ENCODE data around the gene CASTOR2. TPM values are rescaled to one million over a fixed set of nuclear protein-coding genes. Genes with fewer than 3 reads are reported as not detected.
"Not testable (repeated sequence)": the region's sequence is repeated elsewhere in the genome, so short reads cannot be mapped to it uniquely, and the experiment has no call there.

The CASTOR2 gene
- 25.3 TPM for total RNA-seq

DNA sequence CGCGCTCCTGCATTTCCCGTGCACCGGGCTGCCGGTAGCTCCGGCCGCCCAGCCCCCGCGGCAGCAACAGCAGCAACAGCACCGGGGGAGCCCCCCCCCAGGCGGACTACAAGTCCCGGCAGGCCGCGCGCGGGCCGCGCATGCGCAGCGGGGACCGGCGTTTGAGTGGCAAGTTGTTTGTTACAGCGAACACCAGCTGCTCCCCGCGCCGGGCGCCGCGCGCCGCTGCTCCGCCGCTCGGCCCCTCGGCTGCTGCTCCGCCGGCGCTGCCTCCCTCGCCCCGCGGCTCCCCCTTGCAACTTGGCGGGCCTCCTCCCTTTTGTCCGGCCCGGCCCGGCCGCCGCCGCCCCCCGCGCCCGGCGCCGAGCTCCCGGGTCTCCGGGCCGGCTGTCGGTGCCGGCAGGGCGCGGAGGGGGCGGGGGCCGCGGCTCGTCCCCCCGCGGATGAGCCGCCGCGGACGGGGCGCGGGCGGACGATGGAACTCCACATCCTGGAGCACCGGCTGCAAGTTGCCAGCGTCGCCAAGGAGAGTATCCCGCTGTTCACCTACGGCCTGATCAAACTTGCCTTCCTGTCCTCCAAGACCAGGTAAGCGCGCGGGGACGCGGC lies at the start of gene CASTOR2:
TSS of gene CASTOR2 (plus strand) at position 195 of the 609 bp plus-strand sequence. CDS start at position 476, 281 bp downstream.
- DNase-seq (ENCODE audit: low read depth in 2 of 3, low spot score in 2 of 3) = not testable (repeated sequence)

DNA sequence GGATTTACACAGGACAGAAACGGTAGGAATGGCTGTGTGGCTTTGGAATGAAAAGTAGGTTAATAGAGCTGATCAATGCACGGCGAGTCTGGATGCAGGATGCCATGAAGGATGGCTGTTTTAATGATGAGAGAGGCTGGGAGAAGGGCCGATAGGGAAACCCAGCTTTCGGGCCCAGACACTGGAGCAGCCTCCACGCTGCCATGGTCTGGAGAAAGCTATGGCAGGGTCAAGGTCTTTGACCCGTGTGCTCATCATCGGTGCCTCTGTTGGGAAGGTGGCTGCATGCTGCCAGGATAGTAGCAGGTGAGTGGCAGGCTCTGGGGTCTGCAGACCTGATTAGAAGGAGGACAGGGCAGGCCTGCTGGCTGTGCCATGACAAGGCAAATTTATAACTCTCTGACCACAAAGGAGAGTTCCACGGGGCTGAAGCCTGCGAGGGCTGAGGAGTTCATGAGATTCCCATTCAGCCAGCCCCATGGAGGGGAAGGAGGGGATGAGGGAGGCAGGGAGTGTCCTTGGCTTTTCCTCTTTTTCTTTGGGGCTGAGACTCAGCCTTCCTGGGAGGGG lies 42.1 kb upstream of the CASTOR2 start:
- DNase-seq (ENCODE audit: low read depth in 2 of 3, low spot score in 2 of 3) = not testable (repeated sequence)

DNA sequence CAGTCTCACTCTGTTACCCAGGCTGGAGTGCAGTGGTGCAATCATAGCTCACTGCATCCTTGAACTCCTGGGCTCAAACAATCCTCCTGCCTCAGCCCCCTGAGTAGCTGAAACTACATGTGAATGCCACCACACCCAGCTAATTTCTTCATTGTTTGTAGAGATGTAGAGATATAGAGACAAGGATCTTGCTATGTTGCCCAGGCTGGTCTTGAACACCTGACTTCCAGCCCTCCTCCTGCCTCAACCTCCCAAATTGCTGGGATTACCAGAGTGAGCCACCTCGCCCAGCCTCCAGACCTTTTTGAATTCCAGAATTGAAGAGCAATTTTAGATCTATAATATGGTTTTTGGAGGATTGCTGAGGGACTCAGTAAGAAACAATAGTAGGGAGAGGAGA lies 40.9 kb upstream of the CASTOR2 start:
- not testable (repeated sequence) for DNase-seq (ENCODE audit: low read depth in 2 of 3, low spot score in 2 of 3)

GRCh38 chr7:74926968-74927367 lies 37.5 kb upstream of the CASTOR2 start:
- not testable (repeated sequence) for DNase-seq (ENCODE audit: low read depth in 2 of 3, low spot score in 2 of 3)

DNA sequence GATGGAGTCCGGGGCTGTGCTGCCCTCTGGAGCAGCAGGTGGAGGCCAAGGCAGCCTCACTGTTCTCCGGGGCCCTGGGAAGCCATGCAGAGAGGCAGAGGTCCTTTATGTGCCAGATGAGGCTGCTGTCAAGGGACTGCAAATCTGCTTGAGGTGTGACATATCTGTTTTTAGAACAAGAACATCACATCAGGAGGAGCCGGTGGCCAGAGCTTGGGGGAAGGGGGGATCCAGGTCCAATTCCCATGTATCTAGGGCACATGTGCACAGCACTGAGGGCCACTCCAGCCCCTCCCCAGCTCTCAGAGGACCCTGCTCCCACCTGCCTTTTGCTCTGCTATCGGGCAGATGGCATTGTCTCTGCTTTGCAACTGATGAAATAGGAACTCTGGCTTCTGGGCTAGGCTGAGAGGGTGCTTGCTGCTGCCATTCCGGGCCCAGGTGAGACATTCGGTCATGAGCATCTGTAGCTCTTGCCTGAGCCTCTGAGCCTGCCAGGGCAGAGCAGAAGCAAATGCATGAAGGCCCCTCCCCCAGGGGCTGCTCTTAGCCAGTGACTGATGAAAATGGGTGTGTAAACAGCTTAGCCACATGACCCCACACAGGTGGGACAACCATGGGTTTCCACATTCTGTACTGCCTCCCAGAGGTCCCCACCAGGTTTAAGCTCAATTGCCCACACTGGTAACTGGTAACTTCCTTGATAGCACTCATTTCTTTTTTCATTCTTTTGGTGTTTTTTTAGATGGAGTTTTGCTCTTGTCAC lies 32.8 kb upstream of the CASTOR2 start:
- not testable (repeated sequence) for DNase-seq (ENCODE audit: low read depth in 2 of 3, low spot score in 2 of 3)

- not testable (repeated sequence) for DNase-seq (ENCODE audit: low read depth in 2 of 3, low spot score in 2 of 3)
Measured at GRCh38 chr7:74939429-74939828, 25.1 kb upstream of the CASTOR2 start.

GRCh38 chr7:74941302-74942069 lies 23.0 kb upstream of the CASTOR2 start:
- DNase-seq (ENCODE audit: low read depth in 2 of 3, low spot score in 2 of 3) = not testable (repeated sequence)

- DNase-seq (ENCODE audit: low read depth in 2 of 3, low spot score in 2 of 3) = not testable (repeated sequence)
Measured at GRCh38 chr7:74943923-74944322, 20.6 kb upstream of the CASTOR2 start.

- DNase-seq (ENCODE audit: low read depth in 2 of 3, low spot score in 2 of 3) = not testable (repeated sequence)
Measured at GRCh38 chr7:74947741-74948140, 16.8 kb upstream of the CASTOR2 start.

- DNase-seq (ENCODE audit: low read depth in 2 of 3, low spot score in 2 of 3) = not testable (repeated sequence)
Measured at GRCh38 chr7:74953774-74954173, 10.7 kb upstream of the CASTOR2 start.

DNA sequence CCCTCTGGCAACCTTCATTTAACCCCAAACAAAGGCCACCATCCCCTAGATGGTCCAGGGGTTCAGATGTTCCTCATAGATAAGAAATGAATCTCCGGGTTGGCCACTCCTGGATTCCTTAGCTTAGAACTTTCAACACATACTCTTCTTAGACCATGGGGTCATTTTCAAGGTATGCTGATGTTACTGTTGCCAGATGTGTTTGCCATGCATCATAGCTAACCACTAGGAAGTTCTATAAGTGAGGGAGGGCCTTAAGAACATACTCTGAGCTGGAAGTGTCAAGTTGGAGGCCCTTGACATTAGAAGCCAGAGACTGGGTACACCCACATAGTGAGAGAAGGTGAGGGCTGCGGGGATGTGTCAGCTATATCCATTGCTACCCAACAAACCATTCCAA lies 6.2 kb upstream of the CASTOR2 start:
- DNase-seq (ENCODE audit: low read depth in 2 of 3, low spot score in 2 of 3) = not testable (repeated sequence)

DNA sequence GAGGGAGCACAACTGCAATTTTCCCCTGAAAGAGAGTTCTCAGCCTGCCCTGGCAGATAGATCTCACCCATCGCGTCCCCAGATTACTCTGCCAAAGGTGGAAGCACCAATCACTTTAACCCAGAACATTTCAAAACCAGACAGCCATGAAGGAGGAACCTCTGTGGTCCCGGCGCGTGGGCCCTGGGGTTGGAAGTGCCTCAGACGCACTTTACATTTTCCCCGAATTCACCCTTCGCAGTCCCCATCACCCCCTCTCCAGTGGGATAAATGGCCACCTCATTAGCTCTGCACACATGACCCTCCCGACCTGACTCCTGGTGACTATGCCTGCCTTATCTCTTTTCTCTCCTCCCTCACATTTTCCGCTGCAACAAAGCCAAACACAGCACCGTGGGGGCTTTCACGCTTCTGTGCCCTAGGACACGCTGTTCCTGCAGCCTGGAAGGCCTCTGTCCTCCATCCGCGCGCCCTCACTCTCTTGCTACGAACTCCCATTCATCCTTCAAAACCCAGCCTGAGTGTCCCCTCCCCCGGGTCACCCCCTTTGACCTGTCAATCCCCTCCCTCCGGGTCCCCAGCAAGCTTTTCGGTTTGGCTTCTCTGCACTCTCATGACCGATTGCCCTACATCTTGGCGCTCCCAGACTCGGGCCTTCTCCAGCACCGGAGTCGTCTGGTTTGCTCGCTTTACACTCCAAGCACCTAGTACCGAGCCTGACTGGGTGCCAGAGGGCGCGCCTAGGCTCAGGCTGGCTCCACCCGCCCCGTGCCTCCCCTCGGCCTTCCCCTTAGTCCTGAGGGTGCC lies 598 bp upstream of the CASTOR2 start:
- DNase-seq (ENCODE audit: low read depth in 2 of 3, low spot score in 2 of 3) = not testable (repeated sequence)

- not testable (repeated sequence) for DNase-seq (ENCODE audit: low read depth in 2 of 3, low spot score in 2 of 3)
Measured at GRCh38 chr7:74966208-74966854, 1.8 kb downstream of the CASTOR2 start.

- DNase-seq (ENCODE audit: low read depth in 2 of 3, low spot score in 2 of 3) = not testable (repeated sequence)
Measured at GRCh38 chr7:74966909-74967308, 2.4 kb downstream of the CASTOR2 start.

DNA sequence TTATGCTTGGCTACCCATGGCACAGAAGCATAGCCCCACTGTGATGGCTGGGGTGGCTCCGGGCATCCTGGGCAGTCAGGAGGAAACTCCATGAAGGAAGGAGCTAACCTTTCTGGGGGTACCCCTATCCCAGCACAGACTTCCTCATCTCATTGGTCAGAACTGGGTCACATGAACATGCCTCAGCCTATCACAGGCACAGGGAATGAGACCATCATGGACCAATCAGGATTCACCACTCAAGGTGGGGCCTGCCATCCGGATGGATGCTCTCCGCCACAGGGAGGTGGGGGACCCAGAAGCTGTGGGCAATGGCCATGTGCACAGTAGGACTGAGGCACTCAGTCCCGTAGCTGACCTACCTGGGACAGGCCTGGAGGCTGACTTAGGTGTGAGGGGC lies 6.9 kb downstream of the CASTOR2 start:
- not testable (repeated sequence) for DNase-seq (ENCODE audit: low read depth in 2 of 3, low spot score in 2 of 3)

GRCh38 chr7:74972377-74972776 lies 7.9 kb downstream of the CASTOR2 start:
- not testable (repeated sequence) for DNase-seq (ENCODE audit: low read depth in 2 of 3, low spot score in 2 of 3)

DNA sequence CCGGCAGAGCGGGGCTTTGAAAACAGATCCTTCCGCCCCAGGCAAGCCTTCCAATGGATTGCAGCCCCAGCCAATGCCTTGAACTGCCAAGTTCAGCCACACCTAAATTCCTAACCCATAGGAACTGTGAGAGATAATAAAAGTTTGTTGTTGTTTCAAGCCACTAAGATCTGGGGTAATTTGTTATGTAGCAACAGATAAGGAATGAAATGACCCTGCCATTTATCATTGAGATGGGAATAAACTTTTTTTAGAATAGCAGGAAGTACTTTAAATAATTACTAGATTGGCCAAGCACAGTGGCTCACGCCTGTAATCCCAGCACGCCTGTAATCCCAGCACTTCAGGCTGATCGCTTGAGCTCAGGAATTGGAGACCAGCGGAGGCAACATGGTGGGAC lies 11.5 kb downstream of the CASTOR2 start:
- DNase-seq (ENCODE audit: low read depth in 2 of 3, low spot score in 2 of 3) = not testable (repeated sequence)

GRCh38 chr7:74977523-74977922 lies 13.0 kb downstream of the CASTOR2 start:
- DNase-seq (ENCODE audit: low read depth in 2 of 3, low spot score in 2 of 3) = not testable (repeated sequence)

DNA sequence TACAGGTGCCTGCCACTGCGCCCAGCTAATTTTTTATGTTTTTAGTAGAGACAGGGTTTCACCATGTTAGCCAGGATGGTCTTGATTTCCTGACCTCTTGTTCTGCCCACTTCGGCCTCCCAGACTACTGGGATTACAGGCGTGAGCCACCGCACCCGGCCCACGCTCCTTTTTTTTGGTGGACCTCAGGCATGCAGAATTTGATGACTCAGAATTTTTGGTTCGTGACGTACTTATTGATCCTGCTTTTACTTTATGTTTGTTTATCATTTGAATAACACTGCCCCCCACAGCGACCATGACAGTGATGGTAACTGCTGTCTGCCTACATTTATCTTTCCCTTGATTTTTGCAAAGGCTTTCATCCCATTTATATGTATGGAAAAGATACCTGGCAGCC lies 23.9 kb downstream of the CASTOR2 start:
- not testable (repeated sequence) for DNase-seq (ENCODE audit: low read depth in 2 of 3, low spot score in 2 of 3)

GRCh38 chr7:74993121-74993520 lies 28.6 kb downstream of the CASTOR2 start:
- DNase-seq (ENCODE audit: low read depth in 2 of 3, low spot score in 2 of 3) = no peak

Measured in hematopoietic multipotent progenitor cell (in vitro differentiated cells).